K562 (cell line): ENCODE results near the gene TRAPPC5. TPM values are rescaled to one million over a fixed set of nuclear protein-coding genes. Genes with fewer than 3 reads are reported as not detected.

Experiments
- ATAC-seq: fragments of 200-7000 bp; cut with Tn5 transposase; 3 replicates; pipeline ENCODE4 v1.9.1; 2020; ENCODE audit warnings: moderate library complexity
- BruUV-seq: library from RNA; stranded (reverse); fragments of 400-500 nt; replicated peaks from 2 replicates; lab custom pipeline; 2021; lab: Mats Ljungman, UMichigan
- CTCF ChIA-PET: fragments of 300-600 bp; formaldehyde crosslinking; extraction: SDS; loops from one replicate; lab custom pipeline; 2021; ENCODE audit warnings: low intra/inter-chr PET ratio; lab: Yijun Ruan, JAX
- POLR2A ChIA-PET: fragments of 300-600, 350-650 bp; sonication (Branson Sonifier 250); formaldehyde crosslinking; extraction: SDS; loops from one replicate; lab custom pipeline; 2021; ENCODE audit warnings: antibody characterized with exemption, inconsistent platforms; lab: Yijun Ruan, JAX
- DNase-seq, 4 experiments: peaks; one replicate each; pipeline versions ENCODE4 v3.0.0 to v3.0.0-alpha.2; 2011 to 2018; ENCODE audit warnings: low spot score in 3 of 4, mixed read lengths in 3 of 4; ENCODE audit errors: extremely low read depth in 1 of 4
- FAIRE-seq: peaks from 2 replicates; lab custom pipeline; 2011; peaks lifted over from hg19 to GRCh38; lab: Jason Lieb, UNC
- H2AFZ ChIP-seq: 2 replicates; pipeline ENCODE4 v1.6.0; 2011; ENCODE audit warnings: low read depth, low read length, control low read depth, inconsistent platforms
- H3K27ac ChIP-seq: fragments of 200-600 bp; 3 replicates; pipeline ENCODE4 v1.8.0; 2011; ENCODE audit warnings: low read depth, mild to moderate bottlenecking, control low read depth, inconsistent platforms, low read length, moderate library complexity, mixed read lengths; ENCODE audit errors: extremely low read depth
- H3K27me3 ChIP-seq, 2 experiments: fragments of 300-600 bp in 1 of 2; 2 replicates in 1 of 2; 3 replicates in 1 of 2; pipeline versions ENCODE4 v1.6.0 to v1.8.0; 2011; ENCODE audit warnings: inconsistent platforms in 2 of 2, low read length in 2 of 2, mild to moderate bottlenecking in 1 of 2, mixed read lengths in 1 of 2, moderate library complexity in 1 of 2; ENCODE audit not compliant: control insufficient read depth in 2 of 2, insufficient read depth in 2 of 2
- H3K36me3 ChIP-seq: fragments of 300-600 bp; 3 replicates; pipeline ENCODE4 v1.8.0; 2011; ENCODE audit warnings: mild to moderate bottlenecking, low read length, inconsistent platforms; ENCODE audit not compliant: control insufficient read depth, insufficient read depth
- H3K4me1 ChIP-seq, 2 experiments: fragments of 200-600 bp in 1 of 2; replicated peaks in 1 of 2; 2 replicates in 1 of 2; 3 replicates in 1 of 2; pipeline versions ENCODE4 v1.5.1 to v1.8.0; 2011; ENCODE audit warnings: inconsistent platforms in 2 of 2, low read length in 2 of 2, mild to moderate bottlenecking in 1 of 2, mixed read lengths in 1 of 2, moderate library complexity in 1 of 2; ENCODE audit not compliant: control insufficient read depth in 2 of 2, insufficient read depth in 2 of 2
- H3K4me2 ChIP-seq: 2 replicates; pipeline ENCODE4 v1.6.1; 2011; ENCODE audit warnings: low read length, control low read depth, inconsistent platforms, mixed read lengths; ENCODE audit not compliant: insufficient read depth
- H3K4me3 ChIP-seq: fragments of 200-600 bp; sonication (generic), shearing (Covaris generic); 2 replicates; pipeline ENCODE4 v1.5.1; 2016; ENCODE audit warnings: control low read depth, inconsistent platforms
- H3K79me2 ChIP-seq: fragments of 200-600 bp; 3 replicates; pipeline ENCODE4 v1.8.0; 2011; ENCODE audit warnings: low read length, inconsistent platforms; ENCODE audit not compliant: control insufficient read depth, insufficient read depth
- H3K9ac ChIP-seq, 2 experiments: 2 replicates each; pipeline versions ENCODE4 v1.6.0 to v1.6.1; 2011; ENCODE audit warnings: low read depth in 2 of 2, low read length in 2 of 2, control low read depth in 1 of 2, inconsistent platforms in 1 of 2, mild to moderate bottlenecking in 1 of 2, mixed read lengths in 1 of 2; ENCODE audit not compliant: insufficient read depth in 1 of 2
- H3K9me1 ChIP-seq: one replicate; pipeline ENCODE4 v1.6.0; 2011; ENCODE audit warnings: inconsistent platforms, mild to moderate bottlenecking, low read length, moderate library complexity; ENCODE audit not compliant: control insufficient read depth, insufficient read depth
- H3K9me3 ChIP-seq: replicated peaks from 2 replicates; pipeline ENCODE4 v1.5.1; 2011; ENCODE audit warnings: low read depth, low read length, inconsistent platforms; ENCODE audit not compliant: control insufficient read depth, insufficient read depth
- H4K20me1 ChIP-seq: replicated peaks from 2 replicates; pipeline ENCODE4 v1.6.1; 2011; ENCODE audit warnings: low read length, inconsistent platforms, mixed read lengths; ENCODE audit not compliant: control insufficient read depth, insufficient read depth
- ATF7 ChIP-seq: fragments of 450-650 bp; IDR thresholded peaks from 2 replicates; pipeline ENCODE4 v1.7.1; 2014; ENCODE audit warnings: mild to moderate bottlenecking, moderate library complexity
- BCL6 ChIP-seq: fragments of 250-450 bp; sonication (Bioruptor Pico); IDR thresholded peaks from 2 replicates; pipeline ENCODE4 v1.4.0; 2020
- BCOR ChIP-seq: fragments of 450-650 bp; IDR thresholded peaks from 2 replicates; pipeline ENCODE4 v1.6.1; 2016
- CC2D1A ChIP-seq: fragments of 450-650 bp; IDR thresholded peaks from 2 replicates; pipeline ENCODE4 v1.6.1; 2017; ENCODE audit warnings: mild to moderate bottlenecking
- CEBPB ChIP-seq: fragments of 450-650 bp; IDR thresholded peaks from 2 replicates; pipeline ENCODE4 v1.6.1; 2016; ENCODE audit warnings: missing genetic modification characterization, missing compliant biosample characterization
- DMBX1 ChIP-seq: fragments of 250-450 bp; sonication (Bioruptor Pico); IDR thresholded peaks from 2 replicates; pipeline ENCODE4 v1.8.0; 2022; ENCODE audit warnings: inconsistent platforms, mild to moderate bottlenecking, moderate library complexity, borderline replicate concordance
- E2F3 ChIP-seq: fragments of 250-450 bp; sonication (Bioruptor Pico); IDR thresholded peaks from 2 replicates; pipeline ENCODE4 v1.4.0; 2020; ENCODE audit warnings: mild to moderate bottlenecking
- KDM1A ChIP-seq, 2 experiments: fragments of 450-650 bp; IDR thresholded peaks; 2 replicates each; pipeline ENCODE4 v1.6.1; 2016; ENCODE audit warnings: mild to moderate bottlenecking in 2 of 2
- KDM5B ChIP-seq: fragments of 200-600 bp; sonication (generic); IDR thresholded peaks from 2 replicates; pipeline ENCODE4 v1.6.1; 2012; ENCODE audit warnings: low read depth, mild to moderate bottlenecking, moderate library complexity, low read length, control low read depth, inconsistent platforms; ENCODE audit not compliant: insufficient replicate concordance
- RBM25 ChIP-seq: fragments of 200-400 bp; formaldehyde crosslinking; IDR thresholded peaks from 2 replicates; pipeline ENCODE4 v1.6.1; 2018; ENCODE audit warnings: low read length, low read depth, moderate library complexity; ENCODE audit not compliant: severe bottlenecking
- RCOR1 ChIP-seq, 2 experiments: IDR thresholded peaks; 2 replicates each; pipeline ENCODE4 v1.6.1; 2012; ENCODE audit warnings: low read depth in 2 of 2, low read length in 2 of 2, borderline replicate concordance in 1 of 2, improper control_type of control experiment in 1 of 2
- STAT5A ChIP-seq: IDR thresholded peaks from 2 replicates; pipeline ENCODE4 v1.6.1; 2012; ENCODE audit warnings: low read length, inconsistent platforms, borderline replicate concordance
- TSC22D4 ChIP-seq: fragments of 450-650 bp; IDR thresholded peaks from 2 replicates; pipeline ENCODE4 v1.6.1; 2016; ENCODE audit warnings: missing genetic modification characterization, missing biosample characterization, control low read depth
- XRCC5 ChIP-seq: fragments of 200-400 bp; formaldehyde crosslinking; IDR thresholded peaks from 2 replicates; pipeline ENCODE4 v1.6.1; 2017; ENCODE audit warnings: low read depth, mild to moderate bottlenecking, low read length
- ZNF24 ChIP-seq: fragments of 450-650 bp; IDR thresholded peaks from 2 replicates; pipeline ENCODE4 v1.6.1; 2016
- ZNF408 ChIP-seq: fragments of 250-450 bp; sonication (Bioruptor Pico); IDR thresholded peaks from 2 replicates; pipeline ENCODE4 v1.4.0; 2020; ENCODE audit warnings: low read depth, mild to moderate bottlenecking, moderate library complexity
- WGBS: fragments of 100-300 bp; shearing (Covaris generic); methylation state at CpG from one replicate; pipeline ENCODE4 v1.1.6; 2016; ENCODE audit warnings: low coverage, mixed read lengths; ENCODE audit not compliant: insufficient coverage; ENCODE audit errors: missing lambda C conversion rate; 5-methylcytosine and 5-hydroxymethylcytosine counted together
- in situ Hi-C: fragments of 300-500 bp; cut with MboI; formaldehyde crosslinking; loops from 4 replicates; pipeline ENCODE4 v1.15.0; 2018; ENCODE audit warnings: inconsistent platforms, mixed read lengths
- intact Hi-C: fragments of 100-400 bp; cut with micrococcal nuclease; formaldehyde crosslinking; loops from 2 replicates; pipeline ENCODE4 v1.14.2; 2022
- polyA plus RNA-seq, 8 experiments: library from polyadenylated mRNA; depleted of rRNA in 4 of 8; stranded (reverse) in 5 of 8; unstranded in 3 of 8; fragments of >200 nt; fragmentation: Nextera tagmentation in 2 of 8; fragmentation: Illumina TruSeq in 1 of 8; extraction: Ambion mirVana in 2 of 8; extraction: Trizol in 1 of 8; gene quantifications; 2 replicates each; pipeline versions ENCODE4 v1.2.1 to v1.2.3, GENCODE V29; 2011 to 2014; ENCODE audit warnings: inconsistent platforms in 1 of 8, missing spikeins in 1 of 8
- total RNA-seq, 7 experiments: library from RNA; depleted of rRNA in 6 of 7; stranded (reverse); fragments of >200 nt in 6 of 7; fragmentation: Illumina TruSeq in 2 of 7; extraction: Trizol in 2 of 7; gene quantifications; 2 replicates each; pipeline versions ENCODE4 v1.2.1 to v1.2.3, GENCODE V29; 2011 to 2021; ENCODE audit warnings: low replicate concordance in 1 of 7
- TF ChIP-seq, protein P1 (sequence below): fragments of 250-450 bp; sonication (Bioruptor Pico); IDR thresholded peaks from 2 replicates; pipeline ENCODE4 v1.8.0; 2022; ENCODE audit warnings: moderate library complexity, mild to moderate bottlenecking, inconsistent platforms
- TF ChIP-seq, protein P2 (sequence below), 2 experiments: fragments of 450-650 bp in 1 of 2; sonication (generic) in 1 of 2; formaldehyde crosslinking in 1 of 2; IDR thresholded peaks in 1 of 2; conservative IDR thresholded peaks in 1 of 2; 2 replicates each; pipeline versions ENCODE4 v1.6.1 to v1.8.1; 2016 to 2023; ENCODE audit warnings: mild to moderate bottlenecking in 2 of 2, moderate library complexity in 2 of 2, inconsistent platforms in 1 of 2, missing genetic modification reagents in 1 of 2
- TF ChIP-seq, protein P3 (sequence below): sonication (generic); formaldehyde crosslinking; IDR thresholded peaks from 2 replicates; pipeline ENCODE4 v1.8.0; 2022; ENCODE audit warnings: mild to moderate bottlenecking, low read depth, missing genetic modification reagents

The TRAPPC5 gene
- total and polyA plus RNA-seq, 9 of the 15 experiments (the other 6 are each of a cell fraction or from before 2014, with no cell fraction given): 2.0 to 76.9 (median 29.3) TPM

DNA sequence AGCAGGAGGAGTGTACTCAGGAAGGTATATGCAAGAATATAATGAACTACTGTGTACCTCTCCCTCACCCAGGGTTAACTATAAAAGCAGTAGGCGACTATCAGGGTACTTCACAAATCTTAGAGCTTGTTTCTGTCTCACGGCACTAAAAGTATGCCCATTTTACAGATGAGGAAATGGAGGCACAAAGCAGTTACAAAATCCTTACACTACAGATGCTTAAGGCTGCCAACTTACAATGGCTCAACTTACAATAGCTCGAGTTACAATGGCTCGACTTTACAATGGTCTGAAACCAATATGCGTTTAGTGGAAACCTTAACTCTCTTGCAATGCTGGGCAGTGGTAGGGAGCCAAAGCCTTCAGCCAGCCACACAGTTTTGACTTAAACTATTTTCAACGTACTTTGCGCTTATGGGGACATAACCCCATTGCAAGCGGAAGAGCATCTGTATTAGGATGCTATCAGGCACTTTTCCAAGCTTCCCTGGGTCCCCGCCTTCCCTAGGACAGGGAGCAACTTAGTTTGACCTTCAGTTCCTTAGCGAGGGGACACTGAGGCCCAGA lies 17.2 kb downstream of the TRAPPC5 start:
- intact Hi-C loops (no loop called here), in situ Hi-C loops (no loop called here)
- Histone ChIP-seq H3K4me2 (no peak overlapping the region), H3K27me3 (peaks cover 13 to 58% of the 10 kb centered on the region in 2 experiments; a peak in 4 of 5 replicates), H3K4me1 (peaks cover 2 to 8% of the 10 kb centered on the region in 2 experiments; a peak in 4 of 5 replicates), H3K9me1 (no peaks in the 10 kb centered on the region), H4K20me1 (no peaks in the 10 kb centered on the region; the same call in 1 of the 2 replicates), H3K79me2 (no peaks in the 10 kb centered on the region), H3K9me3 (no peaks in the 10 kb centered on the region), H3K4me3 (no peak overlapping the region), H3K27ac (no peak overlapping the region), H3K9ac (no peak overlapping the region), H3K36me3 (no peaks in the 10 kb centered on the region), H2AFZ (no peak overlapping the region)
- no TSS peak for BruUV-seq
- CTCF ChIA-PET: no interaction called here
- FAIRE-seq (no peak), ATAC-seq (no peak), DNase-seq (no peak)
- 3% methylated on average over 10 of the region's 10 CpGs for WGBS
- no peak for TF ChIP-seq TSC22D4 (tag)
- TF ChIP-seq, protein P1, sequence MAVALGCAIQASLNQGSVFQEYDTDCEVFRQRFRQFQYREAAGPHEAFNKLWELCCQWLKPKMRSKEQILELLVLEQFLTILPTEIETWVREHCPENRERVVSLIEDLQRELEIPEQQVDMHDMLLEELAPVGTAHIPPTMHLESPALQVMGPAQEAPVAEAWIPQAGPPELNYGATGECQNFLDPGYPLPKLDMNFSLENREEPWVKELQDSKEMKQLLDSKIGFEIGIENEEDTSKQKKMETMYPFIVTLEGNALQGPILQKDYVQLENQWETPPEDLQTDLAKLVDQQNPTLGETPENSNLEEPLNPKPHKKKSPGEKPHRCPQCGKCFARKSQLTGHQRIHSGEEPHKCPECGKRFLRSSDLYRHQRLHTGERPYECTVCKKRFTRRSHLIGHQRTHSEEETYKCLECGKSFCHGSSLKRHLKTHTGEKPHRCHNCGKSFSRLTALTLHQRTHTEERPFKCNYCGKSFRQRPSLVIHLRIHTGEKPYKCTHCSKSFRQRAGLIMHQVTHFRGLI (CRISPR knock-in tag): no peak
- TF ChIP-seq, protein P2, sequence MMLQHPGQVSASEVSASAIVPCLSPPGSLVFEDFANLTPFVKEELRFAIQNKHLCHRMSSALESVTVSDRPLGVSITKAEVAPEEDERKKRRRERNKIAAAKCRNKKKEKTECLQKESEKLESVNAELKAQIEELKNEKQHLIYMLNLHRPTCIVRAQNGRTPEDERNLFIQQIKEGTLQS (IDR thresholded peaks at IDR 0.05): no peak
- TF ChIP-seq, protein P2 (CRISPR knock-in tag; conservative IDR thresholded peaks at IDR 0.05): no peak
- TF ChIP-seq E2F3 (CRISPR knock-in tag): no peak
- peak; percentile 78 for TF ChIP-seq RBM25
- no peak for TF ChIP-seq DMBX1 (CRISPR knock-in tag)
- TF ChIP-seq ATF7: no peak
- no peak for TF ChIP-seq KDM5B
- no peak for TF ChIP-seq ZNF24
- no peak for TF ChIP-seq BCL6 (CRISPR knock-in tag)
- TF ChIP-seq STAT5A: no peak
- no peak for TF ChIP-seq ZNF408
- TF ChIP-seq CC2D1A: no peak
- peak in 1 of 2 experiments; percentile 32; a peak in 1 of 4 replicates for TF ChIP-seq KDM1A (IDR thresholded peaks at IDR 0.05)
- TF ChIP-seq CEBPB: no peak
- peak; percentile 57 for TF ChIP-seq BCOR
- no peak for TF ChIP-seq XRCC5
- TF ChIP-seq, protein P3, sequence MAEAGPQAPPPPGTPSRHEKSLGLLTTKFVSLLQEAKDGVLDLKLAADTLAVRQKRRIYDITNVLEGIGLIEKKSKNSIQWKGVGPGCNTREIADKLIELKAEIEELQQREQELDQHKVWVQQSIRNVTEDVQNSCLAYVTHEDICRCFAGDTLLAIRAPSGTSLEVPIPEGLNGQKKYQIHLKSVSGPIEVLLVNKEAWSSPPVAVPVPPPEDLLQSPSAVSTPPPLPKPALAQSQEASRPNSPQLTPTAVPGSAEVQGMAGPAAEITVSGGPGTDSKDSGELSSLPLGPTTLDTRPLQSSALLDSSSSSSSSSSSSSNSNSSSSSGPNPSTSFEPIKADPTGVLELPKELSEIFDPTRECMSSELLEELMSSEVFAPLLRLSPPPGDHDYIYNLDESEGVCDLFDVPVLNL: no peak
- TF ChIP-seq RCOR1 (IDR thresholded peaks at IDR 0.05; ENCODE audit: borderline replicate concordance in 1 of 2, low read depth in 2 of 2, low read length in 2 of 2): no peak
- POLR2A ChIA-PET: interaction anchor here (0.7 to 1.8 kb wide), 4 partner anchors 8 to 200 kb away, joined by 3 to 4 read pairs (median 3); a partner anchor contains a TSS
